Vagina (tissue), 2 donors: ENCODE data around the gene RCHY1. TPM values are rescaled to one million over a fixed set of nuclear protein-coding genes. Genes with fewer than 3 reads are reported as not detected.
"Not testable (repeated sequence)": the region's sequence is repeated elsewhere in the genome, so short reads cannot be mapped to it uniquely, and the experiment has no call there.

Experiments
- DNase-seq, 2 donors: peaks; one replicate each; pipeline ENCODE4 v3.0.0-alpha.2; 2017; ENCODE audit errors: extremely low spot score in 2 of 2
- H3K27ac ChIP-seq: fragments of 200-600 bp; sonication (generic); one replicate; pipeline ENCODE4 v1.5.1; 2019
- H3K27me3 ChIP-seq: fragments of 200-600 bp; sonication (generic); one replicate; pipeline ENCODE4 v1.5.1; 2019
- H3K36me3 ChIP-seq, 2 donors: fragments of 200-600 bp; sonication (generic); one replicate each; pipeline ENCODE4 v1.5.1; 2017 to 2019
- H3K4me1 ChIP-seq: fragments of 200-600 bp; sonication (generic); one replicate; pipeline ENCODE4 v1.5.1; 2019
- H3K4me3 ChIP-seq, 2 donors: fragments of 200-600 bp; sonication (generic); 1 replicate in 1 of 2; 2 replicates in 1 of 2; pipeline ENCODE4 v1.5.1; 2016 to 2019
- H3K9me3 ChIP-seq: fragments of 200-600 bp; sonication (generic); one replicate; pipeline ENCODE4 v1.5.1; 2019
- CTCF ChIP-seq, 3 experiments: fragments of 450-650 bp in 2 of 3; fragments of 200-600 bp in 1 of 3; sonication (generic) in 1 of 3; IDR thresholded peaks; one replicate each; pipeline ENCODE4 v1.5.1; 2017 to 2019; ENCODE audit warnings: antibody characterized with exemption in 3 of 3, mild to moderate bottlenecking in 2 of 3, moderate library complexity in 2 of 3
- POLR2A ChIP-seq, 2 donors: fragments of 450-650 bp; IDR thresholded peaks; one replicate each; pipeline ENCODE4 v1.6.1; 2017; ENCODE audit warnings: antibody characterized with exemption in 2 of 2, mild to moderate bottlenecking in 2 of 2, moderate library complexity in 2 of 2
- POLR2AphosphoS5 ChIP-seq, 2 donors: sonication (generic); formaldehyde crosslinking; IDR thresholded peaks; one replicate each; pipeline ENCODE4 v1.9.0; 2017; ENCODE audit warnings: antibody characterized with exemption in 2 of 2, mild to moderate bottlenecking in 2 of 2, low read depth in 1 of 2; ENCODE audit not compliant: insufficient read depth in 1 of 2
- intact Hi-C: fragments of 100-400 bp; cut with DNase I; formaldehyde crosslinking; loops from one replicate; pipeline ENCODE4 v1.15.1; 2023
- total RNA-seq: library from RNA; depleted of rRNA; stranded (reverse); fragments of >200 nt; gene quantifications from one replicate; pipeline ENCODE4 v1.2.3, GENCODE V29; 2016

Gene RCHY1
- total RNA-seq, 1 donor from 2014 or later, result 17.2 TPM

DNA sequence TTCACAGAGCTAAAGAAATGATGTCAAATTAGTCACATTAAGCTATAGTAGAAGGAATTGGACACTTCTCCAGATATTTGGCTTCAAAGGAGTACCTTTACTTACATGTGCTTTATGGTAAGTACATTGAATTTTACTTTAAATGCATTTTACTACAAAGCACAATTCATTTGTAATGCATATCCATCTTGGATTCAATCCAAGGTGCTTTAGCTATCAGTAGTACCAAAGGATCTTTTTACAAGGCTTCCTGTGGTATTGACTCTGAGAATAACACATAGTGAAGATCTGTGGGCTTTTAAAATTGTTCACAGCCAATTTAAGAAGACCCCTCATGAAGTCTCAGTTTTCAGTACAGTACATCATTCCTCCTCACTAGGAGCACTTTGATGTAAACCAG lies 13.3 kb upstream of the RCHY1 start:
- Histone ChIP-seq H3K4me1 (no peaks in the 10 kb centered on the region), H3K27ac (no peak overlapping the region), H3K36me3 (peaks cover 0 to 60% of the 10 kb centered on the region in 2 donors), H3K4me3 (no peak overlapping the region), H3K9me3 (no peaks in the 10 kb centered on the region), H3K27me3 (no peaks in the 10 kb centered on the region)
- intact Hi-C loops, result no loop called here
- DNase-seq, result no peak
- TF ChIP-seq POLR2A (IDR thresholded peaks at IDR 0.05) (no peak), POLR2AphosphoS5 (IDR thresholded peaks at IDR 0.05; ENCODE audit: insufficient read depth in 1 of 2, low read depth in 1 of 2) (no peak), CTCF (IDR thresholded peaks at IDR 0.05) (no peak)

DNA sequence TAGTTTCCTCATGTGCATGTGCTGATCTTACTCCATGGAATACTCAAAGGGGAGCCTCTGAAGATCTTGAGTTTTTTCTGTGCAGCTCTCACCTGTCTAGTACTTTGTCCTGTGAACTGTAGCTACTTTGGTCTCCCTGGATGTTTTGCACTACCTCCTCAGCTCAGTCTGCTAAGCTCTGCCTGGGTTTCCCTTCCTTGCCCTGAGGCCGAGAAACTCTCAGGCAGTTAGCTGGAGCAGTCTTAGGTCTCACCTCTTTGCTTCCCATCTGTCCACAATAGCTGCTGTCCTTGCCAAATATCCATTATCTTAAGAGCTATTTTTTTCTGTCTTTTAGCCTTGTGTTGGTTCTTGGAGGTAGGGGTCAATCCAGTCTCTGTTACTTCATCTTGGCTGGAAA lies 11.7 kb upstream of the RCHY1 start:
- TF ChIP-seq POLR2A (IDR thresholded peaks at IDR 0.05) (no peak), POLR2AphosphoS5 (IDR thresholded peaks at IDR 0.05; ENCODE audit: insufficient read depth in 1 of 2, low read depth in 1 of 2) (no peak), CTCF (IDR thresholded peaks at IDR 0.05) (no peak)
- no peak for DNase-seq
- H3K4me1 ChIP-seq, result no peaks in the 10 kb centered on the region
- H3K4me3 ChIP-seq, result no peak overlapping the region
- intact Hi-C loops, result no loop called here
- H3K36me3 ChIP-seq, result peaks cover 0 to 55% of the 10 kb centered on the region in 2 donors
- H3K9me3 ChIP-seq, result no peaks in the 10 kb centered on the region
- no peak overlapping the region for H3K27ac ChIP-seq
- no peaks in the 10 kb centered on the region for H3K27me3 ChIP-seq

GRCh38 chr4:75525086-75525485 lies 10.9 kb upstream of the RCHY1 start:
- Histone ChIP-seq H3K4me3 (no peak overlapping the region), H3K27ac (no peak overlapping the region), H3K36me3 (peaks cover 0 to 50% of the 10 kb centered on the region in 2 donors), H3K27me3 (no peaks in the 10 kb centered on the region), H3K4me1 (no peaks in the 10 kb centered on the region), H3K9me3 (no peaks in the 10 kb centered on the region)
- no peak for DNase-seq
- intact Hi-C loops, result no loop called here
- no peak for TF ChIP-seq CTCF (IDR thresholded peaks at IDR 0.05)
- TF ChIP-seq POLR2AphosphoS5 (IDR thresholded peaks at IDR 0.05; ENCODE audit: insufficient read depth in 1 of 2, low read depth in 1 of 2), result no peak
- TF ChIP-seq POLR2A (IDR thresholded peaks at IDR 0.05), result no peak

DNA sequence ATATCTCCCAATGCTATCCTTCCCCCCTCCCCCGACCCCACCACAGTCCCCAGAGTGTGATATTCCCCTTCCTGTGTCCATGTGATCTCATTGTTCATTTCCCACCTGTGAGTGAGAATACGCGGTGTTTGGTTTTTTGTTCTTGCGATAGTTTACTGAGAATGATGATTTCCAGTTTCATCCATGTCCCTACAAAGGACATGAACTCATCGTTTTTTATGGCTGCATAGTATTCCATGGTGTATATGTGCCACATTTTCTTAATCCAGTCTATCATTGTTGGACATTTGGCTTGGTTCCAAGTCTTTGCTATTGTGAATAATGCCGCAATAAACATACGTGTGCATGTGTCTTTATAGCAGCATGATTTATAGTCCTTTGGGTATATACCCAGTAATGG lies 5.2 kb upstream of the RCHY1 start:
- intact Hi-C loops, H3K9me3 ChIP-seq, H3K27ac ChIP-seq, H3K27me3 ChIP-seq, DNase-seq, H3K4me3 ChIP-seq: not testable (repeated sequence)
- peaks cover 0 to 28% of the 10 kb centered on the region in 2 donors for H3K36me3 ChIP-seq
- H3K4me1 ChIP-seq, result peaks cover 14% of the 10 kb centered on the region

GRCh38 chr4:75516144-75516543 lies 1.9 kb upstream of the RCHY1 start:
- no peaks in the 10 kb centered on the region for H3K9me3 ChIP-seq
- intact Hi-C loops, result no loop called here
- no peak overlapping the region for H3K27ac ChIP-seq
- no peak for TF ChIP-seq POLR2AphosphoS5 (IDR thresholded peaks at IDR 0.05; ENCODE audit: insufficient read depth in 1 of 2, low read depth in 1 of 2)
- no peak for TF ChIP-seq POLR2A (IDR thresholded peaks at IDR 0.05)
- no peak for TF ChIP-seq CTCF (IDR thresholded peaks at IDR 0.05)
- peaks cover 39% of the 10 kb centered on the region for H3K4me1 ChIP-seq
- peaks cover 0 to 13% of the 10 kb centered on the region in 2 donors for H3K36me3 ChIP-seq
- H3K4me3 ChIP-seq, result no peak overlapping the region
- H3K27me3 ChIP-seq, result no peaks in the 10 kb centered on the region
- DNase-seq, result no peak
